ENCODE measurements around the gene IFT43. TPM values are rescaled to one million over a fixed set of nuclear protein-coding genes. Genes with fewer than 3 reads are reported as not detected.

The IFT43 gene
- polyA plus RNA-seq, 1 of the 3 experiments (the other 2 are of a cell fraction), result 78.8 TPM

DNA sequence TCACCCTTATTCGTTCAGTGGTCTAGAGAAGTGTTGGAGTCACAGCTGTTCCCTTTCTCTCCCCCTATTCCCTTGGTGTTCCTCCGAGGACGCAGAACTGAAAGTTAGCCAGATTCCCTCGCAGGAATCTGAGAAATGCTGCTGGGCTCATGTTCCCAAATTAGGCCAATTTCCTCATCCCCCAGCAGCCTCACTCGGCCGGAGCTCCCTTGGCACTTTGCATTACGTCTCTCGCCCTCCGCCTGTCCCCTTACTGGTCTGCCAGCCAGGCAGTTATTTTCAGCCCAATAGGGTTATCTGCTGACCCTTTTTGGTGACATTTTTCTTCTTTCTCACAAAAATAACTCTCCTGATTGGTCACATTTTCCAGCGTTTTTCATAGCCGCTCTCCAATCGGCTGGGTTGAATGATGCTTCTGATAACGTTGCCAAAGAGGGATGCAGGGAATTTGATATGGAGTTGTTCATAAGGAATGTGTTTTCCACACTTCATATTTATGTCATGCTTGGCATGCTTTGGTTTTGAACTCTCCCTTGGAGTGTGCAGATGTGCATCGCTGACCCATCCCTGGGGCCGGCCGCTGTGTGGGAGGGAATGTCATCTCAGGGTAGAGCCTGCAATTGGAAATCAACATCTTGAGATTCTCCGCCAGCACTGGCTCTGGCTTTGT is 9.9 kb downstream of the IFT43 start:
- Histone ChIP-seq H3K9me2 (no peaks in the 10 kb centered on the region), H3K4me1 (ENCODE audit: control insufficient read depth in 1 of 2, insufficient read depth in 2 of 2, low read depth in 1 of 2, low read length in 1 of 2) (peaks cover 0 to under 1% of the 10 kb centered on the region in 2 experiments; a peak in 1 of 4 replicates), H3K4me3 (ENCODE audit: low read depth in 2 of 2, low read length in 1 of 2) (no peak overlapping the region), H3K9me3 (no peaks in the 10 kb centered on the region), H2AFZ (ENCODE audit: low read depth) (no peak overlapping the region), H3K27ac (ENCODE audit: low read depth in 2 of 2, low read length in 1 of 2) (no peak overlapping the region), H3K9ac (no peak overlapping the region), H3K4me2 (no peak overlapping the region), H3K79me2 (ENCODE audit: insufficient read depth) (no peaks in the 10 kb centered on the region), H3F3A (replicated peaks; ENCODE audit: insufficient read depth) (no peaks in the 10 kb centered on the region), H3K36me3 (replicated peaks in 1 of 2; ENCODE audit: control insufficient read depth in 1 of 2, insufficient read depth in 2 of 2, low read length in 1 of 2) (peaks cover 26 to 82% of the 10 kb centered on the region in 2 experiments), H4K20me1 (ENCODE audit: insufficient read depth) (no peaks in the 10 kb centered on the region), H3K27me3 (ENCODE audit: insufficient read depth) (no peaks in the 10 kb centered on the region)
- POLR2A ChIA-PET, result interaction anchor here (1.6 kb wide), 1 partner anchor 14 kb away, joined by 3 read pairs; no protein-coding TSS in a partner anchor
- no peak for TF ChIP-seq NFIC (IDR thresholded peaks at IDR 0.05; ENCODE audit: borderline replicate concordance)
- TF ChIP-seq RAD21 (IDR thresholded peaks at IDR 0.05; ENCODE audit: low read length), result no peak
- TF ChIP-seq FOXM1 (IDR thresholded peaks at IDR 0.05; ENCODE audit: low read depth), result no peak
- DNase-seq, result no peak
- WGBS (ENCODE audit: low lambda C conversion rate), result 94% methylated on average over 17 of the region's 17 CpGs
- CTCF ChIA-PET, result interaction anchor here (1.8 to 3.1 kb wide), 2 partner anchors 13 to 14 kb away, joined by 11 read pairs; partner anchors contain the start of gene TGFB3

DNA sequence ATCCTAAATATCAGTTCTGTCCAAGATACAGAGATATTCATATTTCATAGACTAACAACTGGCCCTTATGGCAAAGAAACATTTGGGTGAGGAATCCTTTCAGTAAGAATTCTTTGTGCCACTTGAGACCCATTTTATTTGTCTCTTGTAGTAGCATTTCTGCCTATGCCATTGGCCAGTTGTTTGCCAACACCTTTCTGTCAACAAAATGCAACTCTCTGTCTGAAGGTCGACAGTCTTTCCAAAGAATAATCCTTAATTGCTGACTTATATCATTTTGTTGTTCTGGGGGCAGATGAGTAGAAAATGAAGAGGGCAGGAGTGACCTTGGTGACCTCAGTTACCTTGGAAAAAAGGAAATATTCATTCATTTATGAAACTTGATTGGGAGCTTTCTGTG is 10.9 kb downstream of the IFT43 start:
- Histone ChIP-seq H3K27me3 (ENCODE audit: insufficient read depth) (no peaks in the 10 kb centered on the region), H3K36me3 (replicated peaks in 1 of 2; ENCODE audit: control insufficient read depth in 1 of 2, insufficient read depth in 2 of 2, low read length in 1 of 2) (peaks cover 22 to 90% of the 10 kb centered on the region in 2 experiments), H3K4me3 (ENCODE audit: low read depth in 2 of 2, low read length in 1 of 2) (no peak overlapping the region), H2AFZ (ENCODE audit: low read depth) (no peak overlapping the region), H3F3A (replicated peaks; ENCODE audit: insufficient read depth) (no peaks in the 10 kb centered on the region), H3K4me1 (ENCODE audit: control insufficient read depth in 1 of 2, insufficient read depth in 2 of 2, low read depth in 1 of 2, low read length in 1 of 2) (no peaks in the 10 kb centered on the region), H4K20me1 (ENCODE audit: insufficient read depth) (no peaks in the 10 kb centered on the region), H3K4me2 (no peak overlapping the region), H3K9me3 (no peaks in the 10 kb centered on the region), H3K9ac (no peak overlapping the region), H3K27ac (ENCODE audit: low read depth in 2 of 2, low read length in 1 of 2) (no peak overlapping the region), H3K79me2 (ENCODE audit: insufficient read depth) (no peaks in the 10 kb centered on the region), H3K9me2 (no peaks in the 10 kb centered on the region)
- 47% methylated on average over 1 of the region's 1 CpG for WGBS (ENCODE audit: low lambda C conversion rate)
- CTCF ChIA-PET, result interaction anchor here (1.8 to 3.1 kb wide), 2 partner anchors 14 to 285 kb away, joined by 4 to 11 read pairs; partner anchors contain the start of gene TGFB3
- TF ChIP-seq NFIC (IDR thresholded peaks at IDR 0.05; ENCODE audit: borderline replicate concordance) (no peak), YY1 (IDR thresholded peaks at IDR 0.05; ENCODE audit: low read depth) (no peak)
- DNase-seq, result no peak
- POLR2A ChIA-PET, result no interaction called here

DNA sequence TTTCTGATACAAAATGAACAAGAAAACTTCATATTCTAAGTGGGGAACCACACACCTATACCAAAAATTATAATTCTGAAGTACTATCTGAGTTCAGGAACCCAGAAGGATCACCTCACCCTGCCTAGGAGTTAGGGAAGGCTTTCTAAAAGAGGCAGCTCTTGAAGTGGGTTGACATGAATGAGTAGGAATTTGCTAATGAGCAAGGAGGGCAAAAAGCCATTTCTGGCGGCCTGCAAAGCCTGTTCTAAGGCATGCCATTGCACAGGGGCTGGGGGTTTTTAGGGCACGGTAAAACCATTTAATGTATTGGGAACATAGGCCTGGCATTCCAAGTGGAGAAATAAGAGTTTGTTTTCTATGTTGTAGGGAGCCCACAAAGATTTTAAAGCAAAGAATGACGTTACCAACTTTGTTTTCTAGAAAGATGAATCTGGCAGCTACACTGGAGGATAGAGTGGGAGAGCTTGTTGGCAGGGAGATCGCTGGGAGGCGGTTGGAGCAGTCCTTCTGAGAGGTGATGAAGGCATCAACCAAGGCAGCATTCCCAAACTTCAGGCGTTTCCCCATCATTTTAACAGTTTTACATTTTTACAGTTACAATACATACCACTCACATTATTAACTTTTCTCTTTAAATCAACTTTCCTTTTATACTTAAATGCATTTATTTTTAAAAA is 14.1 kb downstream of the IFT43 start:
- POLR2A ChIA-PET, result no interaction called here
- CTCF ChIA-PET, result interaction anchor here (0.5 kb wide), 1 partner anchor 565 kb away, joined by 3 read pairs; no protein-coding TSS in a partner anchor
- no peak for DNase-seq
- TF ChIP-seq ELF1 (IDR thresholded peaks at IDR 0.05) (no peak), POLR2AphosphoS5 (IDR thresholded peaks at IDR 0.05; ENCODE audit: low read depth, low read length) (no peak), EP300 (IDR thresholded peaks at IDR 0.05; ENCODE audit: borderline replicate concordance in 1 of 2, low read depth in 1 of 2, low read length in 1 of 2) (no peak), MXI1 (IDR thresholded peaks at IDR 0.05; ENCODE audit: low read depth, low read length) (no peak), CHD2 (IDR thresholded peaks at IDR 0.05; ENCODE audit: low read length, partially characterized antibody) (no peak), GABPA (IDR thresholded peaks at IDR 0.05; ENCODE audit: low read depth) (no peak), FOSL2 (IDR thresholded peaks at IDR 0.05; ENCODE audit: borderline replicate concordance, low read depth) (no peak), TEAD4 (IDR thresholded peaks at IDR 0.05; ENCODE audit: borderline replicate concordance, insufficient read depth) (no peak), MEF2A (IDR thresholded peaks at IDR 0.05; ENCODE audit: borderline replicate concordance, low read depth) (no peak), NRF1 (IDR thresholded peaks at IDR 0.05; ENCODE audit: low read depth, low read length) (no peak), EZH2phosphoT487 (IDR thresholded peaks at IDR 0.05; ENCODE audit: borderline replicate concordance, low read depth) (no peak)
- TF ChIP-seq, protein P1, sequence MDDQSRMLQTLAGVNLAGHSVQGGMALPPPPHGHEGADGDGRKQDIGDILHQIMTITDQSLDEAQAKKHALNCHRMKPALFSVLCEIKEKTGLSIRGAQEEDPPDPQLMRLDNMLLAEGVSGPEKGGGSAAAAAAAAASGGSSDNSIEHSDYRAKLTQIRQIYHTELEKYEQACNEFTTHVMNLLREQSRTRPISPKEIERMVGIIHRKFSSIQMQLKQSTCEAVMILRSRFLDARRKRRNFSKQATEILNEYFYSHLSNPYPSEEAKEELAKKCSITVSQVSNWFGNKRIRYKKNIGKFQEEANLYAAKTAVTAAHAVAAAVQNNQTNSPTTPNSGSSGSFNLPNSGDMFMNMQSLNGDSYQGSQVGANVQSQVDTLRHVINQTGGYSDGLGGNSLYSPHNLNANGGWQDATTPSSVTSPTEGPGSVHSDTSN (IDR thresholded peaks at IDR 0.05), result no peak
- TF ChIP-seq, protein P2, sequence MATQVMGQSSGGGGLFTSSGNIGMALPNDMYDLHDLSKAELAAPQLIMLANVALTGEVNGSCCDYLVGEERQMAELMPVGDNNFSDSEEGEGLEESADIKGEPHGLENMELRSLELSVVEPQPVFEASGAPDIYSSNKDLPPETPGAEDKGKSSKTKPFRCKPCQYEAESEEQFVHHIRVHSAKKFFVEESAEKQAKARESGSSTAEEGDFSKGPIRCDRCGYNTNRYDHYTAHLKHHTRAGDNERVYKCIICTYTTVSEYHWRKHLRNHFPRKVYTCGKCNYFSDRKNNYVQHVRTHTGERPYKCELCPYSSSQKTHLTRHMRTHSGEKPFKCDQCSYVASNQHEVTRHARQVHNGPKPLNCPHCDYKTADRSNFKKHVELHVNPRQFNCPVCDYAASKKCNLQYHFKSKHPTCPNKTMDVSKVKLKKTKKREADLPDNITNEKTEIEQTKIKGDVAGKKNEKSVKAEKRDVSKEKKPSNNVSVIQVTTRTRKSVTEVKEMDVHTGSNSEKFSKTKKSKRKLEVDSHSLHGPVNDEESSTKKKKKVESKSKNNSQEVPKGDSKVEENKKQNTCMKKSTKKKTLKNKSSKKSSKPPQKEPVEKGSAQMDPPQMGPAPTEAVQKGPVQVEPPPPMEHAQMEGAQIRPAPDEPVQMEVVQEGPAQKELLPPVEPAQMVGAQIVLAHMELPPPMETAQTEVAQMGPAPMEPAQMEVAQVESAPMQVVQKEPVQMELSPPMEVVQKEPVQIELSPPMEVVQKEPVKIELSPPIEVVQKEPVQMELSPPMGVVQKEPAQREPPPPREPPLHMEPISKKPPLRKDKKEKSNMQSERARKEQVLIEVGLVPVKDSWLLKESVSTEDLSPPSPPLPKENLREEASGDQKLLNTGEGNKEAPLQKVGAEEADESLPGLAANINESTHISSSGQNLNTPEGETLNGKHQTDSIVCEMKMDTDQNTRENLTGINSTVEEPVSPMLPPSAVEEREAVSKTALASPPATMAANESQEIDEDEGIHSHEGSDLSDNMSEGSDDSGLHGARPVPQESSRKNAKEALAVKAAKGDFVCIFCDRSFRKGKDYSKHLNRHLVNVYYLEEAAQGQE (IDR thresholded peaks at IDR 0.05; ENCODE audit: low read depth, low read length), result no peak

More for the DNA sequence above, 14.1 kb downstream of the IFT43 start:
- Histone ChIP-seq H3K36me3 (replicated peaks in 1 of 2; ENCODE audit: control insufficient read depth in 1 of 2, insufficient read depth in 2 of 2, low read length in 1 of 2) (peaks cover 48 to 71% of the 10 kb centered on the region in 2 experiments), H3K9me2 (no peaks in the 10 kb centered on the region), H3K9me3 (peaks cover 4% of the 10 kb centered on the region; the same call in 1 of the 2 replicates), H3K9ac (no peak overlapping the region), H2AFZ (ENCODE audit: low read depth) (no peak overlapping the region), H3K79me2 (ENCODE audit: insufficient read depth) (no peaks in the 10 kb centered on the region), H3F3A (replicated peaks; ENCODE audit: insufficient read depth) (no peaks in the 10 kb centered on the region), H3K4me3 (ENCODE audit: low read depth in 2 of 2, low read length in 1 of 2) (no peak overlapping the region), H4K20me1 (ENCODE audit: insufficient read depth) (no peaks in the 10 kb centered on the region), H3K27ac (ENCODE audit: low read depth in 2 of 2, low read length in 1 of 2) (no peak overlapping the region), H3K4me2 (no peak overlapping the region), H3K27me3 (ENCODE audit: insufficient read depth) (no peaks in the 10 kb centered on the region), H3K4me1 (ENCODE audit: control insufficient read depth in 1 of 2, insufficient read depth in 2 of 2, low read depth in 1 of 2, low read length in 1 of 2) (no peaks in the 10 kb centered on the region)
- WGBS (ENCODE audit: low lambda C conversion rate), result 95% methylated on average over 6 of the region's 6 CpGs

Data from SK-N-SH (cell line).